Neural cell (in vitro differentiated cells): Measurements from ENCODE around the gene PRKD1.

ENCODE experiments used
- TAF1 ChIP-seq: IDR thresholded peaks from 2 replicates; pipeline ENCODE4 v1.6.1; 2012; ENCODE audit warnings: low read depth
- TF ChIP-seq, protein P1 (sequence below): fragments of 450-650 bp; IDR thresholded peaks from 2 replicates; pipeline ENCODE4 v1.5.1; 2014; ENCODE audit warnings: antibody characterized with exemption, mild to moderate bottlenecking, moderate library complexity; ENCODE audit not compliant: poor library complexity, severe bottlenecking

GRCh38 chr14:29716150-29716549, 211.5 kb downstream of the PRKD1 start:
- TF ChIP-seq TAF1, result no peak
- TF ChIP-seq, protein P1, sequence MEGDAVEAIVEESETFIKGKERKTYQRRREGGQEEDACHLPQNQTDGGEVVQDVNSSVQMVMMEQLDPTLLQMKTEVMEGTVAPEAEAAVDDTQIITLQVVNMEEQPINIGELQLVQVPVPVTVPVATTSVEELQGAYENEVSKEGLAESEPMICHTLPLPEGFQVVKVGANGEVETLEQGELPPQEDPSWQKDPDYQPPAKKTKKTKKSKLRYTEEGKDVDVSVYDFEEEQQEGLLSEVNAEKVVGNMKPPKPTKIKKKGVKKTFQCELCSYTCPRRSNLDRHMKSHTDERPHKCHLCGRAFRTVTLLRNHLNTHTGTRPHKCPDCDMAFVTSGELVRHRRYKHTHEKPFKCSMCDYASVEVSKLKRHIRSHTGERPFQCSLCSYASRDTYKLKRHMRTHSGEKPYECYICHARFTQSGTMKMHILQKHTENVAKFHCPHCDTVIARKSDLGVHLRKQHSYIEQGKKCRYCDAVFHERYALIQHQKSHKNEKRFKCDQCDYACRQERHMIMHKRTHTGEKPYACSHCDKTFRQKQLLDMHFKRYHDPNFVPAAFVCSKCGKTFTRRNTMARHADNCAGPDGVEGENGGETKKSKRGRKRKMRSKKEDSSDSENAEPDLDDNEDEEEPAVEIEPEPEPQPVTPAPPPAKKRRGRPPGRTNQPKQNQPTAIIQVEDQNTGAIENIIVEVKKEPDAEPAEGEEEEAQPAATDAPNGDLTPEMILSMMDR, result no peak
